Measurements from ENCODE around the gene PDE3B. TPM values are rescaled to one million over a fixed set of nuclear protein-coding genes. Genes with fewer than 3 reads are reported as not detected.
"Not testable (repeated sequence)": the region's sequence is repeated elsewhere in the genome, so short reads cannot be mapped to it uniquely, and the experiment has no call there.

PDE3B gene
- total RNA-seq, 1 donor from 2014 or later: 0.03 TPM

GRCh38 chr11:14742849-14743559, 99.4 kb downstream of the PDE3B start:
- no peak for DNase-seq (ENCODE audit: low read depth)

- not testable (repeated sequence) for DNase-seq (ENCODE audit: low read depth)
These were observed 100.1 kb downstream of the PDE3B start for GRCh38 chr11:14743667-14744066.

GRCh38 chr11:14746857-14747395, 103.3 kb downstream of the PDE3B start:
- no peak for DNase-seq (ENCODE audit: low read depth)

DNA sequence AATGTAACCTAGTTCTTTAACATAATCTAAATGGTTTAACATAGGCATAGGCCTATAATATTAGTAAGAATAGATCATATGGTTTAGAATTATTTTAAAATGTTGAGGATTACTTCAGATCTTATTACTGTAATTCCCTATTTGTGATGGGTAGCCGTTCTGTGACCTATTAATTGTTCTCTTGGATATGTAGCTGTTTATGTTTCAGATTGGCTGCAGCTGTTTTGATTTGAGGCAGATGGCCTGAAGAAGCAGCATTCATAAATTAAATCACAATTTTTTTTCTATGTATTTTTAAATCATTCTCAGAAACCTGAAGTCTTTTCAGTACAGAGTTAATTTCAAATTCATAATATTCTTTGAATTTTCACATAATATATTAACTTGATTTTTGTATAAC, 104.5 kb downstream of the PDE3B start:
- DNase-seq (ENCODE audit: low read depth): no peak

DNA sequence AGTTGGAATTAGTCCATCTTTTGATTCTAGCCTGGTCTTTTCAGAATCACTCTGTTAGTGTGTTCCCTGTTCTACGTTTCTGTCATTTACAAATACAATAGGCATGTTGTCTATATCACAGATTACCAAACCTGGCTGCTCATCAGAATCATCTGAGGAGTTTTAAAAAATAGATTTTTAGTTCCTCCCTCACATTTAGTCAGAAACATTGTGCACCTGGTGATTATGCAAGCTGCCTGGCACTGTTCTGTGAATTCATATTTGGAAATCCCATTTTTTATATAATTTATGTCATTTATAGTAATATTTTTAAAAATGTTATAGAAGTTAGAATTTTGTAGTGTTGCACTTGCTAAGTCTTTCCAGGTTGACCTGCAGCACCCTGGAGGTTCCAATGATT, 107.3 kb downstream of the PDE3B start:
- no peak for DNase-seq (ENCODE audit: low read depth)

- no peak for DNase-seq (ENCODE audit: low read depth)
These were observed 108.4 kb downstream of the PDE3B start for GRCh38 chr11:14751975-14752407.

- DNase-seq (ENCODE audit: low read depth): no peak
These were observed 111.5 kb downstream of the PDE3B start for GRCh38 chr11:14755140-14755539.

- DNase-seq (ENCODE audit: low read depth): no peak
These were observed 112.7 kb downstream of the PDE3B start for GRCh38 chr11:14756349-14756748.

DNA sequence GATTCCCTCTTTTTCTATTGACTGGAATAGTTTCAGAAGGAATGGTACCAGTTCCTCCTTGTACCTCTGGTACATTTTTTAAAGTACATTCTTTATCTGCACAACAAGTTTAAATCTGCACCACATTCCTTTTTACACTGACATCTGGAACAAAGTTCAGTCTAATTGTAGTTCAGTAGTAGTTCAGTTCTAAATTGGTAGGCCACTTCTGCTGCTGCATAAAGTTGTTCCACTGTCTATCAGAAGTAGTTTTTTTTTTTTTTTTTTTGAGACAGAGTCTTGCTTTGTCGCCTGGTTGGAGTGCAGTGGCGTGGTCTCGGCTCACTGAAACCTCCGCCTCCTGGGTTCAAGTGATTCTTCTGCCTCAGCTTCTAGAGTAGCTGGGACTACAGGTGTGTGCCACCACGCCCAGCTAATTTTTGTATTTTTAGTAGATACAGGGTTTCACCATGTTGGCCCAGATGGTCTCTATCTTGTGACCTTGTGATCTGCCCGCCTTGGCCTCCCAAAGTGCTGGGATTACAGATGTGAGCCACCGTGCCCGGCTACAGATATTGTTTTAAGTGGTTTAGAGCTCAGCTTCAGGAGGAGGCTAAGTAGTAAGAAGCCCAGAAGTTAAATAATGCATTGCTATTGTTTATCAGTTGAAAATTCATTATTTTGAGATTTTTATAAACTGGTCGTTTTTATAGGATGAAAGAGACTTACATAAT, 115.9 kb downstream of the PDE3B start:
- not testable (repeated sequence) for DNase-seq (ENCODE audit: low read depth)

DNA sequence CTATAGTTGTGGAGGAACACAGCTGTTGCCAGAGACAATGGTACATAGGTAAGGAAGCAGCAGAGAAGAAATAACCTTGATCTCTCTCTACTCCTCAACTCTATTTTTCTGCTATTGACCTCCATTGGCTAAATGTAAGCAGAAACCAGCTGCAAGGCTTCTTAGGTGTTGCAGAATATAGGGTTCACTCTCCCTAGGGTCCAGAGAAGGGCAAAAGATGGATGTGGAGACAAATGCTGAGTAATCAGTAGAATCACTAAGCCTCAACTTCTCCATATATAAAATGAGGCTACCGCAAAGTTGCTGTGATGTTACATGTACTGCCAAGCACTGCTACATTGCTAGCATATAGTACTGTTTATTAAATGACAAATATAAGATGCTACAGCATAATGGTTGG, 120.6 kb downstream of the PDE3B start:
- DNase-seq (ENCODE audit: low read depth): no peak

GRCh38 chr11:14764579-14765527, 121.2 kb downstream of the PDE3B start:
- no peak for DNase-seq (ENCODE audit: low read depth)

DNA sequence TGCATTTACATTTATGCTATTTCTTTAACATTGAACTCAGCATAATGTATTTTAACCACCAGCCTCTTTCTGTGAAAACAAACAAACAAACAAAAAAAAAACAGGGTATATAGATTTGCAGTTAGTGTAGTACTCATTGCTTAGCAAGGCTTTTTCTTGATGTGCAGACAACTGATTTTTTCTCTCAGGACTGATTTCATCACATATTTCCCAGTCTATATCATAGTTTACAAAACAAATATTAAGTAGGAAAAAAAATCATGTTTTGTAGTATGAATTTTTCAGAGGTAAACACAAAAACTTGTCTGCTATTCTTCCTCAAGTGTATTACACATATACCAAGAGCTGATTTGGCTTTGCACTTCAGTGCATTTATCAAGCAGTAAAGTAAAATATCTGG, 123.0 kb downstream of the PDE3B start:
- no peak for DNase-seq (ENCODE audit: low read depth)

GRCh38 chr11:14768526-14769188, 125.1 kb downstream of the PDE3B start:
- DNase-seq (ENCODE audit: low read depth): no peak

- peak; percentile 2 for DNase-seq (ENCODE audit: low read depth)
These were observed 130.2 kb downstream of the PDE3B start for GRCh38 chr11:14773755-14774154.

GRCh38 chr11:14774721-14775120, 131.1 kb downstream of the PDE3B start:
- DNase-seq (ENCODE audit: low read depth): no peak

GRCh38 chr11:14775897-14776296, 132.3 kb downstream of the PDE3B start:
- no peak for DNase-seq (ENCODE audit: low read depth)

DNA sequence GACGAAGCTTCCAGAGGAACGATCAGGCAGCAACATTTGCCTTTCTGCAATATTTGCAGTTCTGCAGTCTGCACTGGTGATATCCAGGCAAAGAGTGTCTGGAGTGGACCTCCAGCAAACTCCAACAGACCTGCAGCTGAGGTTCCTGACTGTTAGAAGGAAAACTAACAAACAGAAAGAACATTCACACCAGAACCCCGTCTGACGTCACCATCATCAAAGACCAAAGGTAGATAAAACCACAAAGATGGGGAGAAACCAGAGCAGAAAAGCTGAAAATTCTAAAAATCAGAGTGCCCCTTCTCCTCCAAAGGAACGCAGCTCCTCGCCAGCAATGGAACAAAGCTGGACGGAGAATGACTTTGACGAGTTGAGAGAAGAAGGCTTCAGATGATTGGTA, 134.9 kb downstream of the PDE3B start:
- not testable (repeated sequence) for DNase-seq (ENCODE audit: low read depth)

DNA sequence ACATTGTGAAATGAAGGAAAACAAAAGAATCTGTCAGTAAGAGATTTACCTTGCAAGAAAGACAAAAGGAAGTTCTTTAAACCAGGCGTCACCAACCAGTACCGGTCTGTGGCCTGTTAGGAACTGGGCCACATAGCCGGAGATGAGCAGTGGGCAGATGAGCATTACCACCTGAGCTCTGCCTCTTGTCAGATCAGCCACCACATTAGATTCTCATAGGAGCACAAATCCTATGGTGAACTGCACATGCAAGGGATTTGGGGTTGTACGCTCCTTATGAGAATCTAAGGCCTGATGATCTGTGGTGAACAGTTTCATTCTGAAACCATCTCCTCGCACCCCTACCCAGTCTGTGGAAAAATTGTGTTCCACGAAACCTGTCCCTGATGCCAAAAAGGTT, 140.2 kb downstream of the PDE3B start:
- no peak for DNase-seq (ENCODE audit: low read depth)

GRCh38 chr11:14784230-14784629, 140.6 kb downstream of the PDE3B start:
- DNase-seq (ENCODE audit: low read depth): no peak

GRCh38 chr11:14789879-14790484, 146.4 kb downstream of the PDE3B start:
- peak; percentile 11 for DNase-seq (ENCODE audit: low read depth)

Measured in myocyte (in vitro differentiated cells).